IPS-15b (cell line): Measurements from ENCODE around the gene IL11.

Experiments used
- H3K27me3 ChIP-seq: one replicate; pipeline ENCODE4 v1.6.1; 2013; ENCODE audit warnings: low read length; ENCODE audit not compliant: control insufficient read depth, insufficient read depth
- H3K36me3 ChIP-seq: one replicate; pipeline ENCODE4 v1.6.1; 2013; ENCODE audit warnings: low read length; ENCODE audit not compliant: control insufficient read depth, insufficient read depth
- H3K4me1 ChIP-seq: one replicate; pipeline ENCODE4 v1.6.1; 2013; ENCODE audit warnings: mild to moderate bottlenecking, low read length; ENCODE audit not compliant: control insufficient read depth, insufficient read depth
- H3K4me3 ChIP-seq: one replicate; pipeline ENCODE4 v1.5.1; 2013; ENCODE audit warnings: low read depth, low read length
- H3K9ac ChIP-seq: one replicate; pipeline ENCODE4 v1.6.1; 2013; ENCODE audit warnings: low read depth, mild to moderate bottlenecking, low read length
- H3K9me3 ChIP-seq: one replicate; pipeline ENCODE4 v1.6.1; 2013; ENCODE audit warnings: mild to moderate bottlenecking, low read length; ENCODE audit not compliant: control insufficient read depth, insufficient read depth

IL11 gene

GRCh38 chr19:55322204-55322885 is 47.9 kb downstream of the IL11 start:
- H3K27me3 ChIP-seq, result no peaks in the 10 kb centered on the region
- H3K9me3 ChIP-seq, result no peaks in the 10 kb centered on the region
- H3K9ac ChIP-seq, result no peak overlapping the region
- H3K4me1 ChIP-seq, result no peaks in the 10 kb centered on the region
- H3K4me3 ChIP-seq, result no peak overlapping the region
- H3K36me3 ChIP-seq, result no peaks in the 10 kb centered on the region

DNA sequence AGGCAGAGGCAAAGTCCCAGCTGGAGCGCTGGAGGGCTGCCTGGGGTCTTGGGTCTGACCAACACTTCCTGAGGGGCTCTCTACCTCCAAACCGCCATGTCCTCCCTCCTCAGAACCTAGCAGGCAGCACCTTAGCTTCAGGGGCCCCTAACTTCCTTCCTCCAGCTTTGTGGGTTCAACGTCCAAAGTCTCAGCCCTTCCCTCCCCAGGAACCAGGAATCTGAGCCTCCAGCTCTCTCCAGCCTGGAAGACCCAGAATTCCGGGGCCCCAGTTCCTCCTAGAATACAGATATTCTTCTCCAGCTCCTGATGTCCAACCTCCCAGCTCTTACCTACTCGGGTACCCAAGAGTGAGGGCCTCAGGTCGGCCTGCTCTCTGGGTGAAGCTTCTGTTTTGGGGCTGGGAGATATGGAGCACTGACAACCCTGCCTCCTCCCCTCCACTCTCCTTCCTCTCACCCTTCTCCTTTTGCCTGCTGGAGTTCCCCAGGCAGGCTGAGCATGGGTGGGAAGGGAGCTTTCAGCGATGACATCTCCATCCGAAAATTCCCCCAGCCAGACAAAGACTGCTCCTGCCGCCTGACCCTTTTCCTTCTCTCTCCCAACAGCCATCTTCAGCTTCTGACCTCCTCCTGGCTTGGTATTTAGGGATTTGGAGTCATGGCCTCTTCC is 48.7 kb downstream of the IL11 start:
- no peak overlapping the region for H3K4me3 ChIP-seq
- no peaks in the 10 kb centered on the region for H3K27me3 ChIP-seq
- no peaks in the 10 kb centered on the region for H3K9me3 ChIP-seq
- no peak overlapping the region for H3K9ac ChIP-seq
- H3K36me3 ChIP-seq, result no peaks in the 10 kb centered on the region
- H3K4me1 ChIP-seq, result no peaks in the 10 kb centered on the region

GRCh38 chr19:55320844-55321419 is 49.3 kb downstream of the IL11 start:
- no peaks in the 10 kb centered on the region for H3K36me3 ChIP-seq
- H3K9me3 ChIP-seq, result no peaks in the 10 kb centered on the region
- H3K4me3 ChIP-seq, result no peak overlapping the region
- H3K9ac ChIP-seq, result no peak overlapping the region
- no peaks in the 10 kb centered on the region for H3K4me1 ChIP-seq
- H3K27me3 ChIP-seq, result no peaks in the 10 kb centered on the region

- Histone ChIP-seq H3K27me3 (no peaks in the 10 kb centered on the region), H3K9ac (peak overlapping the region; percentile 76), H3K9me3 (no peaks in the 10 kb centered on the region), H3K4me1 (no peaks in the 10 kb centered on the region), H3K36me3 (no peaks in the 10 kb centered on the region), H3K4me3 (peak overlapping the region; percentile 65)
Observed at GRCh38 chr19:55319785-55320184, 50.5 kb downstream of the IL11 start.

DNA sequence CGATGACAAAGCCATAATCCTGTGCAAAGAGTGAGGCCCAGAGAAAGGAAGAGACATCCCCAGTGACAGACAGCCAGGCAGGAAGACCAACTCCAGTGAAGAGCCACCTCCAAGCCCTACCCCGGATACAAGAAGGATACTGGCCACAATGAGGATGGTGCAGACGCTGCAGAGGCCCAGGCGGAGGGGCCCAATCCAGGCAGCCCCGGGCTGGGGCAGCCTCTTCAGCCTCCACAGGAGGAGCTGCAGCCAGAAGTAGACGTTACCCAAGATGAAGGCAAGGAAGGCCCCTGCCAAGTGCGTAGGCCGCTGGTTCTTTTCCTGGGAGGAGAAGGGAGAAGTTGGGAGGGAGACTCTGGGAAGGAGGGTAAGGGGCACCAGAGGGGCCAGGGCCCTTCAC is 53.6 kb downstream of the IL11 start:
- H3K9me3 ChIP-seq, result no peaks in the 10 kb centered on the region
- no peaks in the 10 kb centered on the region for H3K27me3 ChIP-seq
- H3K36me3 ChIP-seq, result peaks cover 6% of the 10 kb centered on the region
- H3K4me3 ChIP-seq, result no peak overlapping the region
- H3K9ac ChIP-seq, result no peak overlapping the region
- no peaks in the 10 kb centered on the region for H3K4me1 ChIP-seq

DNA sequence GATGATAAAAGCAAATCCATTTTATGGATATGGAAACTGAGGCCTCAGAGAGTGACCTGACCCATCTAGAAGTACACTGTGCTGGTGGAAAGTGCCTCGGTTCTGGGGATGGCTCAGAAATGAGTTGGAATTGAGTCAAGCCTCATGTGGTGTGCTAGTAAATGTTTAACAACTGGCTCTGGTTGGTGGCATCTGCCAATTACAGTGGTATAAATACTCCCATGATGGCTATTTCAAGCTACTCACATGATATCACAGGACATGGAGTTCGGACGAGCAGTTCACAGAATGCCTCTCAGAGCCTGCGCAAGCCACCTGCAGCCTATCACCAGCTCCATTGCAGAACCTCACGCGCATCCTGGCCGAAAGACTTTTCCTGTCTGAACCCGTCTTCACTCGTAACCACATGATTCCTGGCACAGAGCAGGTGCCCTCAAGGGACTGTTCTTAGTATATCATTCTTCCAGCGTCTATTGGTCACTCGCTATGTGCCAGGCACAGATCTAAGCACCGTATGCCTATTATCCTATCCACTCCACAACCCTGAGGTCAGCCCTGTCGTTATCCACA is 54.2 kb downstream of the IL11 start:
- H3K36me3 ChIP-seq, result peaks cover 6% of the 10 kb centered on the region
- H3K9ac ChIP-seq, result no peak overlapping the region
- H3K4me3 ChIP-seq, result no peak overlapping the region
- H3K9me3 ChIP-seq, result no peaks in the 10 kb centered on the region
- no peaks in the 10 kb centered on the region for H3K27me3 ChIP-seq
- H3K4me1 ChIP-seq, result no peaks in the 10 kb centered on the region

DNA sequence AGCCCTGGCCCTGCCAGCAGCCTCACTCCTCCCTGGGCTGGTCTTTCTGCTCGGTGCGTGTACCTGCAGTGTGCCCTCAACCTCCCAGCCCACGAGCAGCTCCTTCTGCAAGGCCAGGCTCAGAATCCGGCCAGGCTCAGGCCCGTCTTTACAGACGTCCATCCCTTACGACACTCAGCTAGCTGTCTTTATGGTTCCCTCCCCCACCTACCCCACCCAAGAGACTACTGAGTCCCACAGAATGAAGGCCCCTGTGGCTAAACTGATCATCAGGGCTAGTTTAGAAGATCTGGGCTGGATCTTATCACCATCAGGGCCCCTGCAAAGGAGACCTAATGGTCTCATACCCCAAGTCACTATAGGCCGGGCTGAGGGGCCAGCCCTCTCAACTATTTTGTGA is 55.9 kb downstream of the IL11 start:
- Histone ChIP-seq H3K36me3 (peaks cover 17% of the 10 kb centered on the region), H3K9ac (no peak overlapping the region), H3K27me3 (no peaks in the 10 kb centered on the region), H3K4me3 (no peak overlapping the region), H3K9me3 (no peaks in the 10 kb centered on the region), H3K4me1 (no peaks in the 10 kb centered on the region)
